GM12873 (cell line): Measurements from ENCODE around the gene RAD51B.

Experiments
- CTCF ChIP-seq: IDR thresholded peaks from 2 replicates; pipeline ENCODE4 v1.5.1; 2012; ENCODE audit warnings: low read depth, mild to moderate bottlenecking, moderate library complexity, low read length, control low read depth; ENCODE audit not compliant: insufficient read depth; ENCODE audit errors: missing control alignments

Gene RAD51B

GRCh38 chr14:68692916-68693771, 873.6 kb downstream of the RAD51B start:
- TF ChIP-seq CTCF: no peak

DNA sequence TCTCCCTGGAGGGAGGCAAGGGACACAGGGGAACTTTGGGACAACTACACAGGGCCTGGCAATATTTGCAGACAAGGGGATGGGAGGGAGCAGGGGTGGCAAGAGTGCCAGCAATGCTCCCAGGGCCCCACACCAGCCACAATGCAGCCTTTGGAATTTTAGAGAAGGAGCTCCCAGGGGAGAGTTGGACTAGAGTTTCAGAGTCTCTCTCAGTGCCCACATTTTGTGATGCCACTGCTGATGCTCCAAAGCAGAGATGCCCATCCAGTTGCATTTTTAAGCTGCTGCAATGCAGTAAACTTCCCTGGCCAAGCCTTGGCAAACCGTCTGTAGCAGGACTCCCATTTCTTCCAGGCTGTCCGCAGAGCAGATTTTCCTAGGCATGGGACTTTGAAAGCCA, 874.3 kb downstream of the RAD51B start:
- no peak for TF ChIP-seq CTCF

DNA sequence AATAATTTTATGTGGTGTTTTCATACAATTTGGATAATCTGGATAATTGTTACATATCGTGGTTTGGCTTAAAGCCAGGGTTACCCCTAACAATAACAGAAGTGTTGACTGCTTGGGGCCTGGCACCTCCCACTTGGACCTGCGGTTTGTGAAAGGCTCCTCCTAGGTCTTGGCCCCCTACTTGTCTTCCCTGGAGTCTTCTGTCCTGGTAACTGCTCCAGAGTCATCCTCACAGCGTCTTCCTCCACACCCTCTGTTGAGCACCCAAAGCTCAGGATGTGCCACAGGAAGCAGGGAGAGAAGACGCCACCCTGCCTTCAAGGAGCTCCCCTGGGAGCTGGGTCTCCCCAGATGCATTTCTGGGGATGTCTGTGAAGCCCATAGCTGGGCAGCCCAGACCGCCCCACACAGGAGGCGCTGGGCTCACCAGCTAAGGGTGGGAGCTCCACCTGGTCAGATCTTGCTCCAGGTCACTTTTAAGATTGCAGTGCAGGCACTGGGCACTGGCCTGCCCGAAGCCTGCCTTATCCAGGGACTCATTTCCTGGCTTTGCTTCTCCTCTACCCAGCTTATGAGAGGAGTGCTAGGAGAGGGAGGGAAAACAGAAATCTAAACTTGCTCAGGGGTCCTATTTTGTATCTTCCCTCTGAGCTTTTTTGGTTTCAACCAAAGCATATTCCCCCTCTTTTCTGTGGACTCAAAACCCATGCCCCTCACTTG, 875.1 kb downstream of the RAD51B start:
- no peak for TF ChIP-seq CTCF

DNA sequence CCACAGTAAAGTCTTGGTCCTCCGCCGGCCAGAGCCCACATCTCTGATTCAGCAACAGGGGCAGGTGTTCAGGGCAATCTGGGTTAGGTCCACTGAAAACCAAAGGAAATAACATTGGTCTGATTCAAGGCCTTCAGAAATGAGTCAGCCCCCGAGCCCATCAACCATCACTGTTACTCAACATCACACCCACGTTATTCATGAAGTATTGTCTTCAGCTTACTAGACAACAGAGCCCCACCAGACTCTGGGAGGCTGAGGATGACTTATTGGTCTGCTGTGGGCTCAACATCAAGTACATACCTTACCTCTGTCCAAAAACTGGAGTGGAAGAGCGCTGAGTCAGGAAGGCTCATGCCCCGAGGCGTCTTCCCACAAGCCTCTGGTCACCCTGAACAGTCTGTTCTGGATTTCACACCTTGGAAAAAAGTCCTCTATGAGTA, 875.8 kb downstream of the RAD51B start:
- TF ChIP-seq CTCF: no peak

- TF ChIP-seq CTCF: no peak
These were observed 876.3 kb downstream of the RAD51B start for GRCh38 chr14:68695856-68696255.

DNA sequence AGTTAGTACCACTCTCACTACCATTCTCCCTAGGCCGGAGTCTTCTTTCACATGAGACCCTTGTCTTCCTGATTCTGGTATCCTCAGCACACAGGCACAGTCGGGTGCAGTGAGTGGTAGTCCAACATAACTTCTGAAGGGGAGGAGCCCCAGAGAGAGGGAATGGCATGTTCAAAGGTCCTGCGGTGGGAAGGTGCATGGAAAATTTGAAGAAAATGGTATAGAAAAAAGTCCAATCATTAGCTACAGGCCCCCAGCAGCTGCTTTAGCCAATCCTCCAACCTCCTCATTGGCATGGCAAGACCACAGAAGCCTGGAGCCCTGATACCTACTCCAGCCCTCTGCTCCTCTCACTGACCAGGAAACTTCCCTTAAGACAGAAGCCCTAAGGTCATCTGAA, 876.7 kb downstream of the RAD51B start:
- no peak for TF ChIP-seq CTCF

DNA sequence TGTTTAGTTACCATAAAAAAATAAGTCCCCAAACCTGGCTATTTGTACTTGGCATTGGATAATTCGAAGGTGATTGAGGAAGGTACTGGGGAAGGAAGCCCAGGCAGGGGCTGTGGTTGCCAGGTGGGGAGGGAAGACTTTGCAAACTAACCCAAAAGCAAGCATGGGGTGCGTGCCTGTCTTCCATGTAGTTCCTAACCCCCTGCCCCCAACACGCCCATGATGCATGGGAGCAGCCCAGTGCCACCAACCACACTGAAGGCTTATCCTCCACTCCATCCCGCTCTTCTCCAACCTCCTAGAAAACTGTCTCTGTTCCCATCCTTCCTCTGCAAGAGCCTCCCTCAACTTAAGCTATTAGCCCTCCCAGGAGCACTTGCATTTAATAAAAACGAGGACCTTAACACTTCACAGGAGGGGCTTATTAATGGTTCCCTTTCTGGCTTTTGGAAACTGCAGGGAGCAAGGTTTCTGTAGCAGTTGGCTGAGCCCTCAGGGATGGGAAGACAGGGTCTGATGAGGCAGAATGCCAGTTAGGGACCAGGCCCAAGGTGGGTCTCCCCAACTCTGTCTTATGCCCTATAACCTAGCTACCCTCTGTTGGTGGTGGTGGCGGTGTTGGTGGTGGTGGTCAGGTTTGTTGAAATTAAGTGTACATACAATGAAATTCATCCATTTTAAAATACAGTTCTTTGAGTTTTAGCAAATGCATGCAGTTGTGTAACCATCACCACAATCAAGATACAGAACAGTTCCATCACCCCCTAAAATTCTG, 877.3 kb downstream of the RAD51B start:
- TF ChIP-seq CTCF: no peak
